ENCODE results near the gene MAPK8IP3.

- TF ChIP-seq CTCF (IDR thresholded peaks at IDR 0.05; ENCODE audit: low read depth, low read length), result no peak
- no peak for TF ChIP-seq EZH2phosphoT487 (IDR thresholded peaks at IDR 0.05; ENCODE audit: low read depth)
These were observed 73.3 kb downstream of the MAPK8IP3 start for GRCh38 chr16:1779234-1779701.
